ENCODE measurements around the gene TNRC6C. TPM values are rescaled to one million over a fixed set of nuclear protein-coding genes. Genes with fewer than 3 reads are reported as not detected.
"Not testable (repeated sequence)": the region's sequence is repeated elsewhere in the genome, so short reads cannot be mapped to it uniquely, and the experiment has no call there.

TNRC6C gene
- total RNA-seq, 3 donors from 2014 or later = 14.1 to 21.7 (median 21.6) TPM

DNA sequence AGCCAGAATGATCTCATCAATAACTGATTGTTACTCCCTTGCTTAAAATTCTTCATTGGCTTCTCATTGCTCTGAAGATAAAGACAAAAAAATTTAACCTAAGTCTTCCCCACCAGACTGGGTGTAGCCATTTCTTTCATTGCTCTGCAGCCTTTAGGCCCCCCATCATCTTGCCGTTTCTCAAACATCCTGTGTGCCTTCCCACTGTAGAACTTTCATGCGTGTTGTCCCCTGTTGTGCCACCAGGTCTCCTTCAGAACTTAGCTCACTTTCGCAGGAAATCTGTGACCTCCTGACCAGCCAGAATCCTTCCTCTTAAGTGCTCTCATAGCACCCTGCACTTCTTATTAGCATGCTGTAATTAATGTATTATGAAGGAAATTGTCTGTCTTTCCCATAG is 31.8 kb downstream of the TNRC6C start:
- no peak for DNase-seq (ENCODE audit: low spot score in 2 of 2)
- Histone ChIP-seq H3K9me3 (no peaks in the 10 kb centered on the region), H3K4me1 (no peaks in the 10 kb centered on the region), H3K36me3 (no peaks in the 10 kb centered on the region), H3K27ac (no peak overlapping the region), H3K4me3 (no peak overlapping the region), H3K27me3 (no peaks in the 10 kb centered on the region)
- intact Hi-C loops (cut with DNase I; ENCODE audit: low total_unique reads) = no loop called here
- TF ChIP-seq POLR2A (IDR thresholded peaks at IDR 0.05) (no peak), POLR2AphosphoS5 (IDR thresholded peaks at IDR 0.05) (no peak)
- TF ChIP-seq, protein P1, sequence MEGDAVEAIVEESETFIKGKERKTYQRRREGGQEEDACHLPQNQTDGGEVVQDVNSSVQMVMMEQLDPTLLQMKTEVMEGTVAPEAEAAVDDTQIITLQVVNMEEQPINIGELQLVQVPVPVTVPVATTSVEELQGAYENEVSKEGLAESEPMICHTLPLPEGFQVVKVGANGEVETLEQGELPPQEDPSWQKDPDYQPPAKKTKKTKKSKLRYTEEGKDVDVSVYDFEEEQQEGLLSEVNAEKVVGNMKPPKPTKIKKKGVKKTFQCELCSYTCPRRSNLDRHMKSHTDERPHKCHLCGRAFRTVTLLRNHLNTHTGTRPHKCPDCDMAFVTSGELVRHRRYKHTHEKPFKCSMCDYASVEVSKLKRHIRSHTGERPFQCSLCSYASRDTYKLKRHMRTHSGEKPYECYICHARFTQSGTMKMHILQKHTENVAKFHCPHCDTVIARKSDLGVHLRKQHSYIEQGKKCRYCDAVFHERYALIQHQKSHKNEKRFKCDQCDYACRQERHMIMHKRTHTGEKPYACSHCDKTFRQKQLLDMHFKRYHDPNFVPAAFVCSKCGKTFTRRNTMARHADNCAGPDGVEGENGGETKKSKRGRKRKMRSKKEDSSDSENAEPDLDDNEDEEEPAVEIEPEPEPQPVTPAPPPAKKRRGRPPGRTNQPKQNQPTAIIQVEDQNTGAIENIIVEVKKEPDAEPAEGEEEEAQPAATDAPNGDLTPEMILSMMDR (IDR thresholded peaks at IDR 0.05) = no peak

DNA sequence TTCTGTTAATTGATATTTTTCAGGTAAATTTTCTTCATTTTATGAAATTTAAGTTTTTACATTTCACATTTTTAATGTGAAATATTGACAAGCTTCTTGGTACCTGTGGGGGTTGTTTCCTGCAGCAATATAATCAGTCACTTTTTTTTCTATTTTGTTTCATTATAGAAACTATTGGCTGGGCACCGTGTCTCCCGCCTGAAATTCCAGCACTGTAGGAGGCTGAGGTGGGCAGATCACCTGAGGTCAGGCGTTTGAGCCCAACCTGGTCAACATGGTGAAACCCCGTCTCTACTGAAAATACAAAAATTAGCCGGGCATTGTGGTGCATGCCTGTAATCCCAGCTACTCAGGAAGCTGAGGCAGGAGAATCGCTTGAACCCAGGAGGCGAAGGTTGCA is 35.2 kb downstream of the TNRC6C start:
- H3K27ac ChIP-seq; H3K36me3 ChIP-seq; H3K4me1 ChIP-seq; intact Hi-C loops (cut with DNase I; ENCODE audit: low total_unique reads); DNase-seq (ENCODE audit: low spot score in 2 of 2); H3K9me3 ChIP-seq; H3K4me3 ChIP-seq; H3K27me3 ChIP-seq: not testable (repeated sequence)

DNA sequence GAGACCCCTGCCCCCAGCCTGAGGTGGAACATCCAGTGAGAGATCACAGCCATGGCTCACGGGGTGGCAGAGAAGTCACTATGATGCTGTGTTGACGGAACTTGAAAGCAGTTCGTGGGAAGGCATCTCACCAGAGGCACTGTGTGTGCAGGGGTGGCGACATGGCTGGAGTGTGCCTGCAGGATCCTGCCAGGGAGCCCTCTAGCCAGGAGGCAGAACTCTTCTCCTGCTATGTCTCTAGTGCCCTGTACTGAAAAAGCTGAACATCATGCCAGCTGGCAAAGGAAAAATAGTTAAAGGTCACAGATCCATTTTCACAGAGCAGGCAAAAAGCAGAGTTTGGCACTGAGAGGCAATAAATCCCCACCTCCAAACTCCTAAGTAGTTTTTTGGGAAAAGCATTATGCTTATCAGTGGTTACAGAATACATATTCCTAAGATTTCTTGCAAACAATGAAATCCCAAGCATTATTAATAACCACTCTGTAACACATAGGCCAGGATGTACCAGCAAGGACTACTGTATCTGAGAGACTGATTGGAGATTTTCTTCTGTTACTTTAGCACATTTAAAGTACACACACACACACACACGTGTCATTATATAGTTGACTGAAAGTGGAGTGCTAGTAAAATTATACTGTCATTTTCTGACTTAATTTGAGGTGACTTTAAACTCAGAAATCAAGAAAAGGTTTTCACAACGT is 36.8 kb downstream of the TNRC6C start:
- DNase-seq (ENCODE audit: low spot score in 2 of 2) = no peak
- Histone ChIP-seq H3K4me1 (no peaks in the 10 kb centered on the region), H3K4me3 (no peak overlapping the region), H3K27me3 (no peaks in the 10 kb centered on the region), H3K9me3 (no peaks in the 10 kb centered on the region), H3K27ac (no peak overlapping the region), H3K36me3 (no peaks in the 10 kb centered on the region)
- TF ChIP-seq POLR2AphosphoS5 (IDR thresholded peaks at IDR 0.05) = no peak
- TF ChIP-seq POLR2A (IDR thresholded peaks at IDR 0.05) = no peak
- TF ChIP-seq, protein P1 (IDR thresholded peaks at IDR 0.05) = no peak
- intact Hi-C loops (cut with DNase I; ENCODE audit: low total_unique reads) = no loop called here

DNA sequence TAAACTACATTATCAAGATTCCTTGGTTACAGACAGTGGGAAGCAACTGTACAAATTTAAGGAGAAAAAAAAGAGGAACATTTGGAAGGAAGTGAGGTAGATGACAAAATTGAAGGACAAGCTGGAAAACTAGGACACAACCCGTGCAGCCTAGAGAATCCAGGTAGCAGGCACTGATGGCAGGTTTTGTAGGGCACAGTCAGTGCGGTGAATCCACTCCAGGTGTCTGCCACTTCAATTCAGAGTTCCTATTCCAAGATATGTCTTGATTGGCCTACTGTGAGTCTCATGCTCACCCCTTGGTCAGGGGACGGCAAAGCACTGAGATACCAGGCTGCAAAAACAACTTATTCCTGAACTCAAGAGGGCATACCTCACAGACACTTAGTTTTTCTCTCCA is 37.8 kb downstream of the TNRC6C start:
- Histone ChIP-seq H3K4me1 (no peaks in the 10 kb centered on the region), H3K9me3 (no peaks in the 10 kb centered on the region), H3K27ac (no peak overlapping the region), H3K36me3 (no peaks in the 10 kb centered on the region), H3K27me3 (no peaks in the 10 kb centered on the region), H3K4me3 (no peak overlapping the region)
- DNase-seq (ENCODE audit: low spot score in 2 of 2) = no peak
- intact Hi-C loops (cut with DNase I; ENCODE audit: low total_unique reads) = no loop called here
- TF ChIP-seq POLR2A (IDR thresholded peaks at IDR 0.05) (no peak), POLR2AphosphoS5 (IDR thresholded peaks at IDR 0.05) (no peak)
- TF ChIP-seq, protein P1 (IDR thresholded peaks at IDR 0.05) = no peak

DNA sequence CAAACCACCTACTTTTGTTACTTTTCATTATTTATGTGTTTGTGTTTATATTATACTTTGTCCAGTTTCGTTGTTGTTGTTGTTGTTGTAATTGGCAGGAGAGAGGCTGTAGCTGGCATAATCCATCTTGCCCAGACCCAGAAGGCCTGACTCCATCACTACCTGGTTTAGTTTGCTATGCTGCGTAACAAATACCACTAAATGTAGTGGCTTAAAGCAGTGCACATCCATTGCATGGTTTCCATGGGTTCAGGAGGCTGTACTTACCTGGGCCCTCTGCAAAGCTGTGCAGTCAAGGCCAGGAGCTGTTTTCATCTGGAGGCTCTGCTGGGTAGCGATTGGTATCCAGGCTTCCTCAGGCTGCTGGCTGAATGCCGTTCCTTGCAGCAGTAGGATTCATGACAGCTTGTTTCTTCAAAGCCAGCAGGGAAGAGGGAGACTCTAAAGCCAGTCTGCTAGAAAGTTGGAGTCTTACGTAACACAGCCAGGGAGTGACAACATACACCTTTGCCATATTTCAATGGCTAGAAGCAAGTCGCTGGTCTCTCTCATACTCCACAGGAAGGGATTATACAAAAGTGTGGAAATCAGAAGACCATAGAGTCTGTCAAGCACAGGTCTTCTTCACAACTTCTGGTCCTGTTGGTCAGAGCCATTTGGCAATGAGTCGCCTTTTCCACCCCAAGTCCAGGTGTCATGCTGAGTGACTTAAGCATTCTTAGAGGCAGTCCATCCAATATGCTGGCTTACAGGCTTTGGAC is 41.1 kb downstream of the TNRC6C start:
- intact Hi-C loops (cut with DNase I; ENCODE audit: low total_unique reads) = no loop called here
- no peaks in the 10 kb centered on the region for H3K36me3 ChIP-seq
- H3K27ac ChIP-seq = no peak overlapping the region
- H3K4me3 ChIP-seq = no peak overlapping the region
- no peaks in the 10 kb centered on the region for H3K27me3 ChIP-seq
- H3K4me1 ChIP-seq = no peaks in the 10 kb centered on the region
- no peaks in the 10 kb centered on the region for H3K9me3 ChIP-seq
- DNase-seq (ENCODE audit: low spot score in 2 of 2) = no peak
- TF ChIP-seq POLR2AphosphoS5 (IDR thresholded peaks at IDR 0.05) (no peak), POLR2A (IDR thresholded peaks at IDR 0.05) (no peak)
- TF ChIP-seq, protein P1 (IDR thresholded peaks at IDR 0.05) = no peak

Measured in breast epithelium (tissue), 4 donors.